Right lobe of liver (tissue), 6 donors: ENCODE measurements around the gene DTWD1. TPM values are rescaled to one million over a fixed set of nuclear protein-coding genes. Genes with fewer than 3 reads are reported as not detected.
"Not testable (repeated sequence)": the region's sequence is repeated elsewhere in the genome, so short reads cannot be mapped to it uniquely, and the experiment has no call there.

Experiments
- ATAC-seq, 4 donors: fragments of 200-7000 bp; cut with Tn5 transposase; one replicate each; pipeline ENCODE4 v1.9.1; 2020; ENCODE audit warnings: mild to moderate bottlenecking in 4 of 4, moderate library complexity in 4 of 4
- DNase-seq, 3 donors: peaks; one replicate each; pipeline ENCODE4 v3.0.0-alpha.2; 2020
- H3K27ac ChIP-seq, 3 donors: fragments of 200-600 bp; one replicate each; pipeline ENCODE4 v1.8.0; 2022
- H3K27me3 ChIP-seq, 2 donors: fragments of 200-600 bp; one replicate each; pipeline ENCODE4 v1.8.0; 2022
- H3K36me3 ChIP-seq, 4 donors: fragments of 200-600 bp; sonication (generic) in 1 of 4; one replicate each; pipeline versions ENCODE4 v1.5.1 to v1.8.0; 2017 to 2022; ENCODE audit warnings: control low read depth in 1 of 4
- H3K4me1 ChIP-seq, 4 donors: fragments of 200-600 bp; sonication (generic) in 1 of 4; one replicate each; pipeline versions ENCODE4 v1.5.1 to v1.8.0; 2017 to 2022; ENCODE audit warnings: control low read depth in 1 of 4
- H3K4me3 ChIP-seq, 3 donors: fragments of 200-600 bp; one replicate each; pipeline ENCODE4 v1.8.0; 2022
- H3K9me3 ChIP-seq, 4 donors: fragments of 200-600 bp; sonication (generic) in 1 of 4; one replicate each; pipeline versions ENCODE4 v1.5.1 to v1.8.0; 2017 to 2022; ENCODE audit warnings: control low read depth in 1 of 4
- CTCF ChIP-seq, 4 donors: fragments of 200-600 bp in 3 of 4; fragments of 450-650 bp in 1 of 4; IDR thresholded peaks; one replicate each; pipeline versions ENCODE4 v1.5.1 to v1.8.0; 2016 to 2022; ENCODE audit warnings: antibody characterized with exemption in 4 of 4, mild to moderate bottlenecking in 2 of 4
- POLR2A ChIP-seq: fragments of 450-650 bp; IDR thresholded peaks from one replicate; pipeline ENCODE4 v1.6.1; 2017; ENCODE audit warnings: antibody characterized with exemption, mild to moderate bottlenecking
- WGBS: methylation state at CpG from one replicate; pipeline ENCODE4 v1.1.6; 2018; ENCODE audit warnings: low coverage, low lambda C conversion rate; ENCODE audit not compliant: insufficient coverage; ENCODE audit errors: missing lambda C conversion rate; 5-methylcytosine and 5-hydroxymethylcytosine counted together
- intact Hi-C, 2 donors: fragments of 100-400 bp; cut with DNase I; formaldehyde crosslinking; loops; one replicate each; pipeline versions ENCODE4 v1.11.2 to v1.14.1; 2022
- total RNA-seq, 6 experiments: library from RNA; depleted of rRNA in 2 of 6; stranded (reverse); fragments of >200 nt in 2 of 6; fragmentation: NEBNext Ultra II Directional in 3 of 6; extraction: Animal tissue kit (Norgen Biotek cat#: 25700) in 3 of 6; gene quantifications; one replicate each; pipeline versions ENCODE4 v1.1.0 to v1.2.4, GENCODE V29; 2016 to 2023
- donor health status: DM: no; HTN: yes; CAD: no.
- donor health status: DM: no; HTN: no; CAD: no.
- donor health status: DM: no; HTN: no; CAD: no.
- donor health status: DM: no; HTN: yes; CAD: no.
- donor health status: DM: no; HTN: yes; CAD: no.

DTWD1 gene
- total RNA-seq, 6 experiments from 2014 or later: 7.5 to 11.7 (median 8.9) TPM

DNA sequence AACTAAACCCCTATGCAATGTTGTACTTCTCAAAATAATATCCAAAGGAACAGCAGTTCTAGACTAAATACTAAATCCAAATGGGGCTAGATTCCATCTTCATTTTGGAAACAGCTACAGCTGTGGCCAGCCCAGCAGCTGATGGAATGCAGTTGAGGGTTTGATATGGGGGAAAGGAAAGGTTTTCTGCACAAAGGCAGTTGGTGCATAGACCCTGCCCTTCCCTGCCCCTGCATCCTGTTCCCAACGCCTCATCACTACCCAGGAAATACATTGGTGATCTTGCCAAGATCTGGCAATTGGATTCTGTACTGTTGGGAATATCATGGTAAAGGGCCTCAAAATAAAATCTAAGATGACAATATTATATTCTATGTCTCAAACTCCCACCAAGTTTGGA lies 43.9 kb downstream of the DTWD1 start:
- Histone ChIP-seq H3K4me3 (no peak overlapping the region), H3K27me3 (no peaks in the 10 kb centered on the region), H3K9me3 (no peaks in the 10 kb centered on the region), H3K4me1 (no peaks in the 10 kb centered on the region), H3K36me3 (no peaks in the 10 kb centered on the region), H3K27ac (no peak overlapping the region)
- no peak for DNase-seq
- no peak for ATAC-seq
- TF ChIP-seq CTCF (IDR thresholded peaks at IDR 0.05) (no peak), POLR2A (no peak)
- WGBS: 43% methylated on average over 1 of the region's 1 CpG
- intact Hi-C loops: no loop called here

DNA sequence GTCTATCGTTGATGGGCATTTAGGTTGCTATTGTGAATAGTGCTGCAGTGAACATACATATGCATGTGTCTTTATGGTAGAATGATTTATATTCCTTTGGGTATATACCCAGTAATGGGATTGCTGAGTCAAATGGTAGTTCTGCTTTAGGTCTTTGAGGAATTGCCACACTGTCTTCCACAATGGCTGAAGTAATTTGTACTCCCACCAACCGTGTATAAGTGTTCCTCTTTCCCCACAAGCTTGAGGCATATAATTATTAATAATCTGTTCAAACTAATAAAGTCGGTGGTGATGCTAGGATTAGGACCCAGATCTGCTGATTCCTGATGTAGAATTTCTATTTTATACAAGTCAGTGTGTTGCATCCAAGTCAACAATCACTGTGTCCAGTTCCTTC lies 45.6 kb downstream of the DTWD1 start:
- DNase-seq: not testable (repeated sequence)

GRCh38 chr15:49669288-49669687 lies 48.4 kb downstream of the DTWD1 start:
- 56% methylated on average over 1 of the region's 1 CpG for WGBS
- Histone ChIP-seq H3K4me3 (no peak overlapping the region), H3K4me1 (no peaks in the 10 kb centered on the region), H3K36me3 (no peaks in the 10 kb centered on the region), H3K9me3 (no peaks in the 10 kb centered on the region), H3K27ac (no peak overlapping the region), H3K27me3 (no peaks in the 10 kb centered on the region)
- DNase-seq (no peak), ATAC-seq (no peak)
- intact Hi-C loops: no loop called here
- no peak for TF ChIP-seq POLR2A
- TF ChIP-seq CTCF (IDR thresholded peaks at IDR 0.05): no peak

More for the DNA sequence above, 45.6 kb downstream of the DTWD1 start:
- ATAC-seq, H3K4me3 ChIP-seq, H3K4me1 ChIP-seq, intact Hi-C loops, H3K36me3 ChIP-seq, H3K9me3 ChIP-seq, H3K27me3 ChIP-seq, H3K27ac ChIP-seq: not testable (repeated sequence)
- 81% methylated on average over 3 of the region's 3 CpGs for WGBS

DNA sequence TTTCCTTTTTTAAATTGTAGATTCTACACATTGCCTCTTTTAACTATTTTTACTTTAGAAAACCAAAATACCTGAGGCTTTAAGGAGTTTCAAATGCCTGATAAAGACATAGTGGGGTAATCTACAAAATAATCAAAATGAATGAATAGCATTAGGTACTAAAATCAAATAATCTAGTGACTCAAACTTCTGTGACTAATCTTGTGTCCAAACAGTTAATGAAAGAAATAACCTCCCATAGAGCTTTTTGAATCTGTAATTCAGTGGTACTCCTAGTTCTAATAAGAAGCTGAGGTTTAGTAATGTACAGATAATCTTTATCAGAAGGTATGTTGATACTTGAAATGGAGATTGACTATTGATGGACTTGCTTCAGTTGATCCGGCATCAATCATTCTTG lies 53.0 kb downstream of the DTWD1 start:
- DNase-seq (no peak), ATAC-seq (no peak)
- WGBS: 80% methylated on average over 1 of the region's 1 CpG
- Histone ChIP-seq H3K4me3 (no peak overlapping the region), H3K4me1 (no peaks in the 10 kb centered on the region), H3K9me3 (no peaks in the 10 kb centered on the region), H3K27ac (no peak overlapping the region), H3K27me3 (no peaks in the 10 kb centered on the region), H3K36me3 (no peaks in the 10 kb centered on the region)
- intact Hi-C loops: no loop called here
- no peak for TF ChIP-seq POLR2A
- TF ChIP-seq CTCF (IDR thresholded peaks at IDR 0.05): no peak

- Histone ChIP-seq H3K36me3 (no peaks in the 10 kb centered on the region), H3K27ac (no peak overlapping the region), H3K9me3 (no peaks in the 10 kb centered on the region), H3K4me1 (no peaks in the 10 kb centered on the region), H3K4me3 (no peak overlapping the region), H3K27me3 (no peaks in the 10 kb centered on the region)
- intact Hi-C loops: no loop called here
- WGBS: 63% methylated on average over 1 of the region's 1 CpG
- DNase-seq (no peak), ATAC-seq (no peak)
- TF ChIP-seq POLR2A (no peak), CTCF (IDR thresholded peaks at IDR 0.05) (no peak)
Observed at GRCh38 chr15:49674370-49674769, 53.5 kb downstream of the DTWD1 start.
